Breast epithelium (tissue), 3 donors: Measurements from ENCODE around the gene WDR87.

Source experiments
- POLR2A ChIP-seq: fragments of 450-650 bp; IDR thresholded peaks from one replicate; pipeline ENCODE4 v1.6.1; 2016; ENCODE audit warnings: antibody characterized with exemption, mild to moderate bottlenecking, moderate library complexity
- TF ChIP-seq, protein P1 (sequence below), 3 donors: fragments of 450-650 bp; IDR thresholded peaks; one replicate each; pipeline ENCODE4 v1.5.1; 2016 to 2017; ENCODE audit warnings: antibody characterized with exemption in 3 of 3, mild to moderate bottlenecking in 3 of 3, moderate library complexity in 3 of 3

DNA sequence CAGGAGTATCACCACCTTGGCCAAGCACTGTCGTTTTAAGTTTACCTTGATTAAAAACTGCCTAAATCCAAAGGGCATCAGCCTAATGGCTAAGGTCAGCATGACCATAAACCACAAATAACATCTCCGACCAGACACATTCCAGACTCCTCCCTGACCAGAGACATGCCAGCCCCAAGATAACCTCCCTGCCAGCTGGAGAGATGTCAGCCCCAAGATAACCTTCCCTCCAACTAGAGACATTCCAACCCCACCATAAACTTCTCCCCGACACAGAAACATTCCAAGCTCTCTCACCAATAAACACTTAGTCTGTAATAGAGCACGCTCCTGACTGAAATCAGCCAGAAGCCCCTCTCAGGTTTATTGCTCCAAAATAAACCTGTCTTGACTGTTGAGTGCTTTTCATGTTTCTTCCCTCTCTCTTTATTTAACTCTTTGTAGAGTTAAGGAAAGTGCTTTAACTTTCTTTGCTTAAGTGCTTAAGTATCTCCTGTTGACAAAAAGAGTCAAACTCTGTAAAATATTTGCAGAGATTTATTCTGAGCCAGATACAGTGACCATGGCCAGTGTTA lies 36.5 kb downstream of the WDR87 start:
- TF ChIP-seq POLR2A = no peak
- TF ChIP-seq, protein P1, sequence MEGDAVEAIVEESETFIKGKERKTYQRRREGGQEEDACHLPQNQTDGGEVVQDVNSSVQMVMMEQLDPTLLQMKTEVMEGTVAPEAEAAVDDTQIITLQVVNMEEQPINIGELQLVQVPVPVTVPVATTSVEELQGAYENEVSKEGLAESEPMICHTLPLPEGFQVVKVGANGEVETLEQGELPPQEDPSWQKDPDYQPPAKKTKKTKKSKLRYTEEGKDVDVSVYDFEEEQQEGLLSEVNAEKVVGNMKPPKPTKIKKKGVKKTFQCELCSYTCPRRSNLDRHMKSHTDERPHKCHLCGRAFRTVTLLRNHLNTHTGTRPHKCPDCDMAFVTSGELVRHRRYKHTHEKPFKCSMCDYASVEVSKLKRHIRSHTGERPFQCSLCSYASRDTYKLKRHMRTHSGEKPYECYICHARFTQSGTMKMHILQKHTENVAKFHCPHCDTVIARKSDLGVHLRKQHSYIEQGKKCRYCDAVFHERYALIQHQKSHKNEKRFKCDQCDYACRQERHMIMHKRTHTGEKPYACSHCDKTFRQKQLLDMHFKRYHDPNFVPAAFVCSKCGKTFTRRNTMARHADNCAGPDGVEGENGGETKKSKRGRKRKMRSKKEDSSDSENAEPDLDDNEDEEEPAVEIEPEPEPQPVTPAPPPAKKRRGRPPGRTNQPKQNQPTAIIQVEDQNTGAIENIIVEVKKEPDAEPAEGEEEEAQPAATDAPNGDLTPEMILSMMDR (IDR thresholded peaks at IDR 0.05) = no peak
